GM18498 (cell line): Measurements from ENCODE around the gene SPCS1.
"Not testable (repeated sequence)": the region's sequence is repeated elsewhere in the genome, so short reads cannot be mapped to it uniquely, and the experiment has no call there.

Experiments used
- ATAC-seq: cut with Tn5 transposase; IDR thresholded peaks from one replicate; pipeline ENCODE4 v1.9.1; 2021; ENCODE audit warnings: mild to moderate bottlenecking, moderate library complexity; ENCODE audit not compliant: unreplicated experiment

The SPCS1 gene

DNA sequence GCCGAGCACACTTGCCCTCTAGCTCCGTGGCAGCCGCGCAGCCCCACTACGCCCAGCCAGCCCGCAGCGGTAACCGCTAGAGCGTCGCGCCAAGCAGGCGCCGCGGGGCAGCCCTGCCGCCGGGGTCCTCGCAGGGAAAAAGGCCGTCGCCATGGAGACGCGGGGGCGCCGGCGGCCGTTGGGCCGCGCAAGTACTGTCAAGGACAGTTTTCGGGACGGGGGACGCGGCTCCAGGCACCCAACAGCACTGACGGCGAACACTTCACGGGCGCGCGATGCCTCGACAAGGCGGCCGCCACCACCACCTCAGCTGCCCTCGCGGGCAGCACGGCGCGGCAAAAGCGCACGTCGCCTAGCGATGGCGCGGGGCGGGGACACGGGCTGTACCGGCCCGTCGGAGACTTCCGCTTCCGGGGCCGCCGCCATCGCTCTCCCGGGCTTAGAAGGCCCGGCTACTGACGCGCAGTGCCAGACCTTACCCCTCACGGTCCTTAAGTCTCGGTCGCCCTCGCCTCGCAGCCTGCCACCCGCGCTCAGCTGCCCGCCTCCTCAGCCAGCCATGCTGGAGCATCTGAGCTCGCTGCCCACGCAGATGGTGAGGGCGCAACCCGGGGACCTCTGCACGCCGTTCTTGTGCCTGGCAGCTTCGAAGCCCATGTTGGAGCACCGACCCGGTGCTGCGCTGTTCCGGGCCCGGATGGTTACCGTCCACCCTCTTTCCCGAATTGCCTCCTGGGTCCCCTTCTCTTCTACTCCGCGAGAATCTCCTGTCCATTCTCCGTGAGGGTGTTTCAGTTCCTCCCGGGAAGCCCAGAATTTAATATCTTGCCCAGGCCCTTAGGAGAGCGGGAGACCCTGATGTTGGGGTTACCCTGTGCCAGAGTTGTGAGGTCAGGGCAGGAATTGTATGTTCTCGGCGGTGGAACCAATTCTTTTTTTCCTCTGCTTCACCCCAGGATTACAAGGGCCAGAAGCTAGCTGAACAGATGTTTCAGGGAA is at the start of gene SPCS1, which contains the start of gene GLT8D1:
SPCS1 (plus strand) TSS at position 419 of the 999 bp plus-strand sequence; CDS start at position 560, 141 bp downstream.
GLT8D1 (minus strand) TSS at position 104 of the 999 bp plus-strand sequence. CDS start 5,331 bp downstream, outside the sequence.
- ATAC-seq = peak; percentile 82

DNA sequence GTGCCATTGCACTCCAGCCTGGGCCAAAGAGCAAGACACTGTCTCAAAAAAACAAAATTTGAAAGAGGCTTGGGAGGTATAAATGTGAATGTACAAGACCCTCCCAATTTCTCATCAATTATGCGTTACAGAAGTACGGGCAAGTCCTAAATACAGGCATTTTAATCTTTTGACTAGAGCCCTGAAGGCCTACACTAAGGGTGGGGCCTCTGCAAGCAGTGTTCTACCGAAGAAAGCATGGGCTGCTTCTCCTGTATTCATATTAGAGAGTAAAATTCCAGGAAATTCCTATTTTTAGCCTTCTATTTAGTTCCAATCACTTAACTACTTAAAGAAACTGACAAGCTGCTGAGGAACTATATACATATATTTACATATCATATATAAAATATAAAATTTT is 45.9 kb upstream of the SPCS1 start:
- ATAC-seq = no peak

DNA sequence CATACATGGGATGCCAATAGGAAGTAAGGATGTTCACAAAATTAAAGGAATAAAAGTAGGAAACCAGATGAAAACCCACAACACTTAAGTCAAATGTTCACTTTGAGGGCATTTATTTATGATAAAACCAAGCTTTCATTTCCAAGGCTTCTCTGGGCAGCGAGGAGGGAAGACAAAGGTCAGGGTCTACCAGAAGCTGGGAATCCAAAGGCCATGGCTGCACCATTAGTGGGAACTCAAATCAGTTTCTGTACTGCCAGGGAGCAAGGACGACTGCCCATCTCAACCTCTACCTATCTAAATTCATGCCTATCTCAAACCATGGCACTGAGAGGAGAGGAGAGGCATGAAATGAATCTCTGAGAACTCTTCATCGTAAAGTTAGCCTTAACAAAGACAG is 42.8 kb upstream of the SPCS1 start:
- no peak for ATAC-seq

DNA sequence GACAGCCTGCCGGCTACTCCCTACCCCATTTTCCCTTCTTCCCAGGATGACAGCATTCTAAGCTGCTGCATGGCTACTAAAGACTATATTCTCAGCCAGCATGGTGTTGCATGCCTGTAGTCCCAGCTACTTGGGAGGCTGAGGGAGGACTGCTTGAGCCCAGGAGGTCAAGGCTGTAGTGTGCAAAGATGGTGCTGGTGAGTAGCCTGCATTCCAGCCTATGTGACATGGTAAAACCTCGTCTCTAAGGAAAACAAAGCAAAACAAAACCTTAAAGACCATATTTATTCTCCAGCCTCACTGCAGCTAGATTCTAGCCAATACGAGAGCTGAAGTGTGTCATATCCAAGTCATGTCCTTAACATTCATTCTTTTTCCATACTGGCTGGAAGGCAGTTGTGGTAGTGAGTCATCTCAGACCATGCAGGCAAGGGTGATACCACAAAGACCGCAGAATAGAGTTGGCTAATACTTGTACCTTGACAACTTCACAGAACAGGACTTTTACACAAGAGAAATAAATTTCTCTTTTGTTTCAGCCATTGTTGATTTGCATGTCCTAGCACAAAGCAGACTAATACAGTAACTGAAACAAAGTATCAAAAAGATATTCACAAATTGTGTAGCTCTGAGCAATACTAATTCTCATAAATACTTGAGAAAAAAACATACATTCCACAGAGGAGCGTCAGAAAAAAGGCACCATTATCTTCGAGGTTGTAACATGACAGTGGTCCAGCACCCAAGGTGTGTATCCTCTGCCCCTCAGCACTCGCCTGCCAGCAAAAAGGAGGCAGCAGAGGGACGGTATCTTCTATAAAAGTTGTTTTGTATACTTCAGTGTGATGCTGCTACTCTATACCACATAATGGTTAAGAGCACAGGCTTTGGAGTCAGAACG is 35.0 kb upstream of the SPCS1 start:
- ATAC-seq = peak; percentile 91

DNA sequence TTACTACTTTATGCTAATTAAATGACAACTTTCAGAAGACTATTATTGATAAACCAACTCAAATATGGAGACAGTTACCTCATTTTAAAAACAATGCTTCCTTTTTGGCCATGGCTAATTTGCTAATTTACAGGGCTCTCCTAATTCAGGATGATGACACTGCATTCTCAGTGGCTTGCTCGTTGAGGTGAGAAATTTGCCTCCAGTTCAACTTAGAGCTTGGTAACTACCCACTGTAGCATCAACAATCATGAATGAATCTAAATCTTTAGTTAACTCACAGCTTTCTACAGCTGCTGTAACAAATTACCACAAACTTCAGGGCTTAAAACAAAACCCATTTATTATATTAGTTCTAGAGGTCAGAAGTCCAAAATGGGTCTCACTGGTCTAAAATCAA is 34.2 kb upstream of the SPCS1 start:
- no peak for ATAC-seq

DNA sequence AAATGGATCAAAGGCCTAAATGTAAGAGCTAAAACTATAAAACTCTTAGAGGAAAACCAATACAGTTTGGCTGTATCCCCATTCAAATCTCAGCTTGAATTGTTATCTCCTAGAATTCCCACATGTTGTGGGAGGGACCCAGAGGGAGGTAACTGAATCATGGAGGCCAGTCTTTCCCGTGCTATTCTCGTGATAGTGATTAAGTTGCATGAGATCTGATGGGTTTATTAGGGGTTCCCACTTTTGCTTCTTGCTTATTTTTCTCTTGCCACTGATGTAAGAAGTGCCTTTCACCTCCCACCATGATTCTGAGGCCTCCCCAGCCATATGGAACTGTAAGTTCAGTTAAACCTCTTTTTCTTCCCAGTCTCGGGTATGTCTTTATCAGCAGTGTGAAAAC is 29.7 kb upstream of the SPCS1 start:
- not testable (repeated sequence) for ATAC-seq

DNA sequence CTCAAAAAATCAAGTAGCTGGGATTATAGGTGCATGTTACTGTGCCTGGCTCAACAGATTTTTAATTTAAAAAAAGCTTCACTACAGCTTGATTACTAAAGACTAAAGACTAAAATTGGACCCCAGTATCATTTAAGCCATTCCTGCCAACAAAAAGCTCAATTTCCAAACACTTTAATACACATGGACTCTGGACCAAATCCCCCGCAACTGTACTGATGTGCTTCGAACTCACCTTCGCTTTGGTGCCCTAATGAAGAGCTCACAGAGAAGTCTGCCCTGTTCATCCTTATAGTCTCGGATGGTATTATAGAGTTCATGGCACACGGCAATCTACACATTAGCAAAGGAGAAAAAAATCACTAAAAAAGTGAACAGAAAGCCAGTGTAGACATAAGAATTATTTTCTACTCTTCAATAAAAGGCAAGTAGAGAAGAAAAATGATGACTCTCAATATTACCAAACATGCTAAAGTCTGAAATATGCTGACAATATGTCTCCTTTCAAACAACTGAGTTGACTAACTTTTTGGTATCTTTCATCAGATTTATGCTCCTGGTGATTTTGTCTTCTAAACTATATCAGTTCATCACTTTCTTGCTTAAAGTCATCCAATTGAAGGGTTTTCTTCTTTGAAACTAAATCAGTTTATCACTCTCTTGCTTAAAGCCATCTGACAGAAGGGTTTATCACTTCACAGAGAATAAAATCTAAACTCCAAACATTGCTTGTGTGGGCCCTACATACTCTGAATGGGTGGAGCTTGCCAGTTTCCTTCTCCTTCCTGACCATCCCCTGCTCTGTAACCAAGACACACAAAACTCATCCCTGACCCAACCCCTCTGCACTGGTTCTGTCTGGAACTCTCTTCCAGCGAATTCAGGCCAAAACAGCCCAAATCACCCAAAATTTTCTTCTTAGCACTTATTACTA is 27.4 kb upstream of the SPCS1 start:
- no peak for ATAC-seq

DNA sequence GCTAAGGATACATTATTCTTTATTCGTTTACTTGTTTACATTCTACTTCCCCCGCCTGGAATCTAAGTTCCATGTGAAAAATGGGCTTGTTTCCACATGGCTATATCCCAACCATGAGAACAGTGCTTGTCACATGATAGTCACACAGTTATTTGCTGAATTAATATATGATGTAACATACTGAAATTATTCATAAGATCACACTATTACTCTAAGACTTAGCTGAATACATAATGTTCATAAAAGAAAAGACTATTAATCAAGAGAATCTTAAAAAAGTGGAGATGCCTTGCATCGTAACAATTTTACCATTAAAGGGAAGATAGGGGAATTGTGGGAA is 26.7 kb upstream of the SPCS1 start:
- no peak for ATAC-seq

DNA sequence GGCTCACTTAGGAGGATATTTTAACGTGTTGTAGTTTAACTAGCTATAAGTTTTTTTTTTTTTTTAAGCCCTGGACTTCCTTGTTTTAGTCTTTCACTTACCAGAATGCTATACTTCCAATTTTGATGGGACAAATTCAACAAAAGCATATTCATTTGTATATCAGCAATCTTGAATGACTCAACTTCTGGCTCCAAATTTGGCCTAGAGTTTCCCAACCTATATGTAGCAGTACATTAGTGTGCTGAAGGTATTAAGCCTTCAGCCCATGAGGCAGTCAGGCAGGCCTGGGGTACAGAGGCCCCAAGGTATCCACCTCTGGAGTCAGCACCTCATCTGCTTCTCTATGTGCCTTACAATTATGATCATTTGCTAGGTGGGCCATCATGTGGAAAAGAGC is 26.1 kb upstream of the SPCS1 start:
- no peak for ATAC-seq

DNA sequence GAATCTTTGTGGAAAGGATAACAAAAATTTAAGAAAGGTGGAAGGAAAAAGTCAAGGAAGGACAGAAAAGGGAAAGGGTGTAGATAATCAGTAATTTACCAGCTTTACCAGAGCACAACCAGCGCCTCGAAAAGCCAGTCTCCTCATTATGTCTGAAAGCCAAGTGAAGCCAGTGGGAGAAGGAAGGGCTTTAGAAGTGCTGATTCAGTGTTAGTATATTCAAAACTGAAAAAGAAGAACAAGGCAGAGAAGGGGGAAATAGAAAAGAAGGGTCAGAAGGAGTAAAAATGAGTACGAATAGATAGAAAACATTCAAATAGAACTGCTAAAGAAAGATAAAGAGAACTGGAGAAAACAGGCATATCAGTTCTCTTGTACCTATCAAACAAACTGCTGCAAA is 24.3 kb upstream of the SPCS1 start:
- ATAC-seq = no peak

DNA sequence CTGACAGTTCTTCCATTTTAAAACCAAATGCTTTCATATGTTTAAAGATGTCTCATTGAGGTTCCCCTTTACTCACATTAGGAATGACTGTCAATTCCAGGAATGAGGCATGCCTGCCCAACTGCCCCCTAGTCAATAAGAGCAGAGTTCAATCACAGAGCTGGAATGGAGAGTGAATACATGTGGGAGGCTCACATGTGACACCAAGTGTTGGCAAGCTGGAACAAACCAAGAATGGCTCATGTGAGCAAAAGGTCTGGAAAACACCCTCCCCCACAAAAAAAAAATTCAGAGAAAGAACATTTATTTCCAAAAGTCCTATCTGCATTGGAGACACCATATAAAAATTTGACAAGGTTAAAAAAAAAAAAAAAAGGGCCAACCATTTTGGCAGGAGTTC is 23.9 kb upstream of the SPCS1 start:
- no peak for ATAC-seq

DNA sequence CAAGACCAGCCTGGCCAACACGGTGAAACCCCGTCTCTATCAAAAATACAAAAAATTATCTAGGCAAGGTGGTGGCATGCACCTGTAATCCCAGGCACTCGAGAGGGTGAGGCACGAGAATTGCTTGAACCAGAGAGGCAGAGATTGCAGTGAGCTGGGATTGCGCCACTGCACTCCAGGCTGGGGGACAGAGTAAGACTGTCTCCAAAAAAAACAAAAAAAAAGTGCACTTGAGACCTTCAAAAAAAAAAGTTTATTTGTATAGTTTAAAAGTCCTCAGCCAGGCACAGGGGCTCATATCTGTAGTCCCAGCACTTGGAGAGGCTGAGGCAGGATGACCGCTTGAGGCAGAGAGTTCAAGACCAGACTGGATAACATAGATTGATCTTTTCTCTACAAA is 22.3 kb upstream of the SPCS1 start:
- no peak for ATAC-seq

DNA sequence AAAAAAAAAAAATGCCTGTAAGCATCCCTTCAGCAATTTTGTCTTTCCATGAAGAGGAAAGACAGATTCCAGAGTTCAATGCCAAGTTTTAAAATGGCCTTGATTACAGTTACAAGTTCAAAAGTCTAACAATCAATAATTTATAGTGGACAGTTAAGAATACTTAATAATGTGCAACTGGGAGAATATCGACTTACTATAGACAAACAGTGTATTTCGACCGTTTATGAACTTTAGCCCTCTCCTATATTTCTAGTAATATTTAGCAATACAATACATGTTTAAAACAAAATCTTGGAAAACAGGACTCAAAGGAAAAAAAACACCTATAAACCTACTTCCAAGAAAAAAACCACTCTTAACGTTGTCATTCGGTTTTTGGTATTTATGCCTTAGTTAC is 21.7 kb upstream of the SPCS1 start:
- no peak for ATAC-seq

DNA sequence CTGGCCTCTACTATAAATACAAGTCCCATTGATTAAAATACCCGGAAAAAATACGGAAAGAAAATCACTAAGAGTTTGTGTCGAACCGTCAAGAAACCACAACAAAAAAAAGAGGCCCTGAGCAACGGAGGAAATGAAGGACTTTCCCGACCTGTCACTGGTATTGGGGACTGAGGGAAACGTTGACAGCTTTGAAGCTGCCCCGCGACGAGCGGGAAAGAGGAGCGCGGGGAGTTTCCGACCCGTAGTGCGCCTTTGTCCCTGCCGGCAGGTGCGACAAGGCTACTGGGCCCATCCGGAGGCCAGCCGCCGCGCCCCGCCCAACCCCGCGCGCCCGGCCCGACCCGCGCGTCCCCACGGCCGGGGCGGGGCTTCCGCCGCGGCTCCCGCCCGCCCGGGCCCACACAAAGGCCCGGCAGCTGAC is 20.6 kb upstream of the SPCS1 start:
- peak; percentile 85 for ATAC-seq

DNA sequence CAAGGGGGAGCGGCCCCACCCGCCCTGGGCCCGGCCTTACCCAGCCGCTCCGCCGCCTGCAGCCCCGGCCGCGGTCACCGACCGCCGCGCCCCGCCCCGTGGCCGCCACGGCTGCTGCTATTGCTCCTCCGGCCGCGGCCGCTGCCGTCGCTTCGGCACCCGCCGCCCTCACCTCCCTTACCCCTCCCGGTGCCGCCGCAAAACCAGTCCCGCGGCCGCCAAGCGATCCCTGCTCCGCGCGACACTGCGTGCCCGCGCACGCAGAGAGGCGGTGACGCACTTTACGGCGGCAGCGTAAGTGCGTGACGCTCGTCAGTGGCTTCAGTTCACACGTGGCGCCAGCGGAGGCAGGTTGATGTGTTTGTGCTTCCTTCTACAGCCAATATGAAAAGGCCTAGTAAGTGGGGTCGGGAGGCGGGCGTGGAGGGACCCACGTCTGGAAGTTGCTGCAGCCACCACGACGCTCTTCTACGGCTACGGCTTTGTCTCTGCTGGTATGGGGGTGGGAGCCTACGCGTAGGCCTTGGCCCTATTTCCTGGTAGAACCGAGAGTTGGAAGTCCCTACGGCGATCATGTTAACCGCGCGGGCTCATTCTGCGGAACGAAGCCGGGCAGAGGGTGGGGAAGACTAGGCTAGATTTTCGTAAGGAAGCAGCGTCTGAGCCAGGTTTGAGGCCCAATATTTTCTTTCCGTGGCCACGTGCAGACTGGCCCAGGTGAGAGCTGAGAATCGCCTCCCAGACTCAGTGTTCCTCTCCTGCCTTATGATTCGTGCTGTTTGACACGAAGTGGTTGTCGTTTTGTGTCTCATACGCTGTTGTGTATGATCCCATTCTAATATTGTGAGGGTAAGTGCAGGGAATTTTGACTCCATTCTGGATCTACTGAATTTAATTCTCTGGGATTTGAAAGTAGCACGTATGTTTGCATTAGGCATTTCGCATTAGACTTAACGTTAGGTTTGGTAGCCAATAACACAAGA is 19.9 kb upstream of the SPCS1 start, which contains the start of the genes GNL3 and PBRM1:
GNL3 (plus strand) TSS at position 324 of the 983 bp plus-strand sequence; CDS start at position 385, 61 bp downstream.
PBRM1 (minus strand) TSS at position 205 of the 983 bp plus-strand sequence.
- peak; percentile 81 for ATAC-seq

DNA sequence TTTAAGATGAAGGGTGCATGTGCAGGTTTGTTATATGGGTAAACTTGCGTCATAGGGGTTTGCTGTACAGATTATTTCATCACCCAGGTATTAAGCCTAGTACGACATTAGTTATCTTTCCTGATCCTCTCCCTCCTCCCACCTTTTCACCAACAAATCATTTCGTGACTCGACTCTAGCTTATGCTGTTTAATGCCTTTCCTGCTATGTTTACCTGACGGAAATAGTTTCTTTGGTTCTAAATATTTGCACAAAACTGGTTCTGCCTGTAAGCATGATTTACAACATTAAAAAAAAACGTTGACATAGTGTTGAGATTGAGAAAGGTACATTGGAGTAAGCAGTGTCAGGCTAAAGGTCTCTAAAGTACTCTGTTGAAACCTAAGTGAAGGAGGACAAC is 17.6 kb upstream of the SPCS1 start:
- ATAC-seq = no peak

DNA sequence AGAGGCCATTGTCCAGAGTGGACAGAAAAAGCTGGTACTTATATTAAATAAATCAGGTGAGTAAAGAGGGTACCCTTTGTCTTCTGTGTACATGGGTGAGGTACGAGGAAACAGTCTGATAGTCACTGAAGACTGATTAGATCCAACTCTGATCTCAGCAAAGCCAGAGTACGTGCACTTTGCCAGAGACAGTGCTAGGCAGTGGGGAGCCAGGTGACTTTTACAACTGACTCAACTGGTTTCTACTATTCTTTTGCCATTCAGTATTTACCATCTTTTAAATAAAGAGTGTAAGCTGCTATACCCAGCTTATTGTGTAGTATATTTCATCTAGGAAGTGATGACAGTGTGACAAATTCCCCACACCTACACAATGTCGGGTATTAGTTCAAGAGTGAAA is 16.8 kb upstream of the SPCS1 start:
- ATAC-seq = no peak

DNA sequence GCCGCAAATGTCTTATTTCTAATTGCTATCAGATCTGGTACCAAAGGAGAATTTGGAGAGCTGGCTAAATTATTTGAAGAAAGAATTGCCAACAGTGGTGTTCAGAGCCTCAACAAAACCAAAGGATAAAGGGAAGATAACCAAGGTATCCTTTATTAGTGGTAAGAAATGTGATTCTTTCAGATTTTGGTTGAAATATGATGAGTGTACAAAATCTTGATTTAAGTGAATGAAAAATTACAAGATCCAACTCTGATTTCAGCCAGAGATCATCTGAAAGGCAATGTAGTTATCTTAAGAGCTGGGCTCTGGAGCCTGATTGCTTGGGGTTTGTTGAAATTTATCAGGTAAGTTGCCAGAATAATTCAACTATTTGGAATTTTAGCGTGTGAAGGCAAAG is 15.3 kb upstream of the SPCS1 start:
- ATAC-seq = no peak

DNA sequence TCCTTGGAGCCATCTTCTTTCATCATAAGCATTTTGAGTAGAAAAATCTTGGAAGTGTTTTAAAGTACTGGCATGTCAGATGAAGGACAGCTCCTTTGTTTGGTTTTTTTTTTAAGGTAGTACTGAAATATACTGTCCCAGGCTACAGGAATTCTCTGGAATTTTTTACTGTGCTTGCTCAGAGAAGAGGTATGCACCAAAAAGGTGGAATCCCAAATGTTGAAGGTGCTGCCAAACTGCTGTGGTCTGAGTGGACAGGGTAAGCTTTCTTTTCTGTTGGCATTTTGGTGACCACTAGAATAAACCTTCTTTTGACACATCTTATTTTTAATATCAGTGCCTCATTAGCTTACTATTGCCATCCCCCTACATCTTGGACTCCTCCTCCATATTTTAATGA is 12.8 kb upstream of the SPCS1 start:
- no peak for ATAC-seq
